GM23338 (cell line): ENCODE data around the gene LCP2.

Experiments used
- CTCF ChIP-seq, 2 experiments: fragments of 200-600 bp in 1 of 2; sonication (generic) in 1 of 2; conservative IDR thresholded peaks; 2 replicates each; pipeline versions ENCODE4 v1.5.1 to v1.6.1; 2016 to 2017; ENCODE audit warnings: antibody characterized with exemption in 2 of 2, low read depth in 2 of 2, mild to moderate bottlenecking in 2 of 2, moderate library complexity in 1 of 2
- EZH2phosphoT487 ChIP-seq: fragments of 200-600 bp; sonication (generic); IDR thresholded peaks from one replicate; pipeline ENCODE4 v1.8.1; 2018; ENCODE audit warnings: antibody characterized with exemption; ENCODE audit not compliant: unreplicated experiment
- TF ChIP-seq, protein P1 (sequence below): IDR thresholded peaks from one replicate; pipeline ENCODE4 v1.6.1; 2018; ENCODE audit warnings: antibody characterized with exemption; ENCODE audit not compliant: unreplicated experiment

DNA sequence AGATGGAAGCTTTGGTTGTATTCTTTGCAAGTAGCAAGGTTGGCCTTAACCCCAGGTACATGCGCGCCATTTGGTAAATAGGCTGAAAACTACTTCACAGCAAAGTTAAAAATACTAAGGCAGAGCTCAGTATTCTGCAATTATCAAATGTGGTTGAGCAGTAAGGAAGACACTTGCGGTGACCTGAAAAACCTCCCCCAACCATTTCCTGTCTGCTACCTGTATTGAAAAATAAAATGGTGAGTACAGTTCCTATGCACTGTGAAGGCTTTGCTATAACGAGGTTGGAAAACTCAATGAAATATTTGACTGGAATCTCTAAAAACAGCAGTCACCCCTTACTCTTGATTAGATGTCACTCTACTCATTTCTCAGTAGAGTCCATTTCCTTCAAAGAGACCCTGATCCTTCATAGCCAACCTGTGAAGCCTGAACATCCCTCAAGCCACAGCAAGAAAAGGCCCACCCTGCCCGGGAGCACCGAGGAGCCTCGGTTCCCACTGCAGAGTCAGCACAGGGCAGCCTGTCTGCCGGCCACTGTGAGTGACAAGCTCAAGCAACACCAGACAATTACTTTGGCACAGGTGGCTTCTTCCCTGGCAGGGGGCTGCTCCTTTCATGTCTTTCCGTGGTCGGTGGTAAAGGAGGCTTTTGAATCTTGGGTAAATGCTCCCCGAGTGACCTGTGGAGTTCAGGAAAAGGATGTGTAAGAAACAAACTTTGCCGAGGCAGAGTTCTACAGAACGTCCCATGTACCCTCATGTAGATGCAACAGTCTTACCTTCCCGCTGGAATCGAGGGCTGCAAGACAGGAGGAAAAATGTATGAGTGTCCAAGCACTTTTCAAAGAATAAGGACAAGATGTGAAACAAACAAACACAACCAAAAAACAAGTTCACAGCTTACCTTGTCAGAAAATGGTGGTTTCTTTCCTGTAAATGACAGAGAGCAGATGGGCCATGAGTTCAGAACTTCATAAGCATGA is 35.2 kb downstream of the LCP2 start:
- TF ChIP-seq CTCF (conservative IDR thresholded peaks at IDR 0.05; ENCODE audit: low read depth in 2 of 2), result no peak
- TF ChIP-seq EZH2phosphoT487, result no peak
- TF ChIP-seq, protein P1, sequence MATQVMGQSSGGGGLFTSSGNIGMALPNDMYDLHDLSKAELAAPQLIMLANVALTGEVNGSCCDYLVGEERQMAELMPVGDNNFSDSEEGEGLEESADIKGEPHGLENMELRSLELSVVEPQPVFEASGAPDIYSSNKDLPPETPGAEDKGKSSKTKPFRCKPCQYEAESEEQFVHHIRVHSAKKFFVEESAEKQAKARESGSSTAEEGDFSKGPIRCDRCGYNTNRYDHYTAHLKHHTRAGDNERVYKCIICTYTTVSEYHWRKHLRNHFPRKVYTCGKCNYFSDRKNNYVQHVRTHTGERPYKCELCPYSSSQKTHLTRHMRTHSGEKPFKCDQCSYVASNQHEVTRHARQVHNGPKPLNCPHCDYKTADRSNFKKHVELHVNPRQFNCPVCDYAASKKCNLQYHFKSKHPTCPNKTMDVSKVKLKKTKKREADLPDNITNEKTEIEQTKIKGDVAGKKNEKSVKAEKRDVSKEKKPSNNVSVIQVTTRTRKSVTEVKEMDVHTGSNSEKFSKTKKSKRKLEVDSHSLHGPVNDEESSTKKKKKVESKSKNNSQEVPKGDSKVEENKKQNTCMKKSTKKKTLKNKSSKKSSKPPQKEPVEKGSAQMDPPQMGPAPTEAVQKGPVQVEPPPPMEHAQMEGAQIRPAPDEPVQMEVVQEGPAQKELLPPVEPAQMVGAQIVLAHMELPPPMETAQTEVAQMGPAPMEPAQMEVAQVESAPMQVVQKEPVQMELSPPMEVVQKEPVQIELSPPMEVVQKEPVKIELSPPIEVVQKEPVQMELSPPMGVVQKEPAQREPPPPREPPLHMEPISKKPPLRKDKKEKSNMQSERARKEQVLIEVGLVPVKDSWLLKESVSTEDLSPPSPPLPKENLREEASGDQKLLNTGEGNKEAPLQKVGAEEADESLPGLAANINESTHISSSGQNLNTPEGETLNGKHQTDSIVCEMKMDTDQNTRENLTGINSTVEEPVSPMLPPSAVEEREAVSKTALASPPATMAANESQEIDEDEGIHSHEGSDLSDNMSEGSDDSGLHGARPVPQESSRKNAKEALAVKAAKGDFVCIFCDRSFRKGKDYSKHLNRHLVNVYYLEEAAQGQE, result no peak
